ENCODE results near the gene MAFB.

The MAFB gene

GRCh38 chr20:40698744-40699143 is 9.7 kb upstream of the MAFB start:
- no peak for DNase-seq

- DNase-seq, result no peak
Measured at GRCh38 chr20:40698281-40698680, 9.2 kb upstream of the MAFB start.

- no peak for DNase-seq
Measured at GRCh38 chr20:40697541-40697940, 8.5 kb upstream of the MAFB start.

GRCh38 chr20:40695214-40695613 is 6.2 kb upstream of the MAFB start:
- DNase-seq, result no peak

- no peak for DNase-seq
Measured at GRCh38 chr20:40694246-40694645, 5.2 kb upstream of the MAFB start.

- DNase-seq, result no peak
Measured at GRCh38 chr20:40692240-40693011, 3.4 kb upstream of the MAFB start.

GRCh38 chr20:40691566-40692239 is 2.7 kb upstream of the MAFB start:
- no peak for DNase-seq

- DNase-seq, result no peak
Measured at GRCh38 chr20:40690836-40691565, 2.0 kb upstream of the MAFB start.

- peak; percentile 66 for DNase-seq
Measured at GRCh38 chr20:40689943-40690835, 1.2 kb upstream of the MAFB start.

GRCh38 chr20:40688129-40689099 is 622 bp downstream of the MAFB start:
- no peak for DNase-seq

- DNase-seq, result no peak
Measured at GRCh38 chr20:40687384-40688128, 1.5 kb downstream of the MAFB start.

GRCh38 chr20:40686893-40687292 is 2.1 kb downstream of the MAFB start:
- DNase-seq, result no peak

GRCh38 chr20:40686434-40686882 is 2.6 kb downstream of the MAFB start:
- no peak for DNase-seq

GRCh38 chr20:40685349-40685748 is 3.7 kb downstream of the MAFB start:
- no peak for DNase-seq

GRCh38 chr20:40683894-40684268 is 5.2 kb downstream of the MAFB start:
- no peak for DNase-seq

GRCh38 chr20:40683221-40683893 is 5.7 kb downstream of the MAFB start:
- no peak for DNase-seq

GRCh38 chr20:40682104-40682981 is 6.7 kb downstream of the MAFB start:
- DNase-seq, result no peak

GRCh38 chr20:40681684-40682083 is 7.4 kb downstream of the MAFB start:
- no peak for DNase-seq

- no peak for DNase-seq
Measured at GRCh38 chr20:40681165-40681564, 7.9 kb downstream of the MAFB start.

All from NCI-H1105 (cell line).